Choroid plexus epithelial cell (primary cell): ENCODE data around the gene RERG.

Experiments used
- DNase-seq: peaks from one replicate; pipeline ENCODE4 v3.0.0-alpha.2; 2010; ENCODE audit warnings: low read depth
- H3K4me3 ChIP-seq: 2 replicates; pipeline ENCODE4 v1.5.1; 2011; ENCODE audit warnings: low read depth, mild to moderate bottlenecking, control low read depth, low read length, moderate library complexity
- TF ChIP-seq, protein P1 (sequence below): conservative IDR thresholded peaks from 2 replicates; pipeline ENCODE4 v1.5.1; 2011; ENCODE audit warnings: low read depth, mild to moderate bottlenecking, control low read depth, inconsistent platforms, low read length, moderate library complexity

RERG gene

DNA sequence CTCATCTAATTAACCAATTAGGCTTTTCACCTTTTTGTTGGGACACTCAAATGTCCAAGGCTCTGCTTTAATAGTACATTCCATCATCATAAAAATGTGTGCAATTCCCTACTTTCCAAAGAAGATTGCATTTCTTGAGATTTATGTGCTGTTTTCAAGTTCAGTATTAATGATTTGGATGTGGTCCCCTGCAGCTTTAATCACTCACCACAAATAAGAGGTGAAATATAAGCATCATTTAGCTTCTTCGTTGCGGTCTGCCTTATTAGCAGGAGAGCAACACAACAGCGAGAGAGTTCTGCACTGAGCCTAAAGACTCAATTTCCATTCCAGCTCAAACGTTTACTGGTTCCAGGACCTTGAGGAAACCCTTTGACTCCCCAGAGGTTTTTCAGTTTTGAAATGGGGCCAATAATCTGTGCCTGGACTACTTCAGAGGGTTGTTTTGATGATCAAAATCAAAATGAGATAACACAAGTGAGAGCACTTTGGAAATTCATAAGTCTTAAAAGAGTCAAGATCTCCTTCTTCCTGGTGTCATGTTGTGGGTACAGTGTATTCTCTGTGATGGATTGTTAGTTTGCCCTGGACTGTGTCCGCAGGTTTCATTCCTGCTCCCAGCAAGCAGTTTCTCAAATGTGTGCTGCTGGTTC, 53.1 kb downstream of the RERG start:
- H3K4me3 ChIP-seq: no peak overlapping the region
- TF ChIP-seq, protein P1, sequence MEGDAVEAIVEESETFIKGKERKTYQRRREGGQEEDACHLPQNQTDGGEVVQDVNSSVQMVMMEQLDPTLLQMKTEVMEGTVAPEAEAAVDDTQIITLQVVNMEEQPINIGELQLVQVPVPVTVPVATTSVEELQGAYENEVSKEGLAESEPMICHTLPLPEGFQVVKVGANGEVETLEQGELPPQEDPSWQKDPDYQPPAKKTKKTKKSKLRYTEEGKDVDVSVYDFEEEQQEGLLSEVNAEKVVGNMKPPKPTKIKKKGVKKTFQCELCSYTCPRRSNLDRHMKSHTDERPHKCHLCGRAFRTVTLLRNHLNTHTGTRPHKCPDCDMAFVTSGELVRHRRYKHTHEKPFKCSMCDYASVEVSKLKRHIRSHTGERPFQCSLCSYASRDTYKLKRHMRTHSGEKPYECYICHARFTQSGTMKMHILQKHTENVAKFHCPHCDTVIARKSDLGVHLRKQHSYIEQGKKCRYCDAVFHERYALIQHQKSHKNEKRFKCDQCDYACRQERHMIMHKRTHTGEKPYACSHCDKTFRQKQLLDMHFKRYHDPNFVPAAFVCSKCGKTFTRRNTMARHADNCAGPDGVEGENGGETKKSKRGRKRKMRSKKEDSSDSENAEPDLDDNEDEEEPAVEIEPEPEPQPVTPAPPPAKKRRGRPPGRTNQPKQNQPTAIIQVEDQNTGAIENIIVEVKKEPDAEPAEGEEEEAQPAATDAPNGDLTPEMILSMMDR: no peak

DNA sequence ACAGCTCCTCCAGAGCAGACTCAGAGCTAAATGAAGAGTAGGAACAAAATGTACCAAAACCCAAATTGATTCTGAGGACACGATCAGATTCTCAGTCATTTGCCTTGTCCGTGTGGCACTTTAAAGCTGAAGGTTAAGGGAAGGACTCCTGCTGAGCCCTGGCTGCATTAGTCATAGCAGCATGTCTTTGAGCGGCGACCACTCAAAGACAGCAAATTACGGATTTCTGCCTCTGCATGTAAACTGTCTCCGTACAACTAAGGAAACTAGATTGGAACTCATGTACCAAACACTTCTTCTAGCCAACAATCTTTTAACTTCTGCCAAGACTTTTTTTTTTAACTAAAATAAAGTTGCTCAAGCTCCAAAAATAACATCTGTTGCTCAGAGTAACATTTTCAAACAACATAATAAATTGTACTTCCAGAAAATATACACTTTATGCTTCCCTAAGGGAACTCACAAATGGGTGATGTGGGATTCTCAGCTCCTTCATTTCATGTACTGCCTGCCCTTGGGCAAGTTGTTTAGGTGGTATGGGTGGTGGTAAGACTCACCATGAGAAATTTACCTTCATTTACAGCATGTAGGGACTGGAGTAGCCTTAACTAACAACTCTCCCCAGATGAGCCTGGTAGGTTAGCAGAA, 56.1 kb downstream of the RERG start:
- peak; percentile 85 for DNase-seq
- TF ChIP-seq, protein P1: no peak
- H3K4me3 ChIP-seq: no peak overlapping the region

More for the DNA sequence above, 53.1 kb downstream of the RERG start:
- no peak for DNase-seq

DNA sequence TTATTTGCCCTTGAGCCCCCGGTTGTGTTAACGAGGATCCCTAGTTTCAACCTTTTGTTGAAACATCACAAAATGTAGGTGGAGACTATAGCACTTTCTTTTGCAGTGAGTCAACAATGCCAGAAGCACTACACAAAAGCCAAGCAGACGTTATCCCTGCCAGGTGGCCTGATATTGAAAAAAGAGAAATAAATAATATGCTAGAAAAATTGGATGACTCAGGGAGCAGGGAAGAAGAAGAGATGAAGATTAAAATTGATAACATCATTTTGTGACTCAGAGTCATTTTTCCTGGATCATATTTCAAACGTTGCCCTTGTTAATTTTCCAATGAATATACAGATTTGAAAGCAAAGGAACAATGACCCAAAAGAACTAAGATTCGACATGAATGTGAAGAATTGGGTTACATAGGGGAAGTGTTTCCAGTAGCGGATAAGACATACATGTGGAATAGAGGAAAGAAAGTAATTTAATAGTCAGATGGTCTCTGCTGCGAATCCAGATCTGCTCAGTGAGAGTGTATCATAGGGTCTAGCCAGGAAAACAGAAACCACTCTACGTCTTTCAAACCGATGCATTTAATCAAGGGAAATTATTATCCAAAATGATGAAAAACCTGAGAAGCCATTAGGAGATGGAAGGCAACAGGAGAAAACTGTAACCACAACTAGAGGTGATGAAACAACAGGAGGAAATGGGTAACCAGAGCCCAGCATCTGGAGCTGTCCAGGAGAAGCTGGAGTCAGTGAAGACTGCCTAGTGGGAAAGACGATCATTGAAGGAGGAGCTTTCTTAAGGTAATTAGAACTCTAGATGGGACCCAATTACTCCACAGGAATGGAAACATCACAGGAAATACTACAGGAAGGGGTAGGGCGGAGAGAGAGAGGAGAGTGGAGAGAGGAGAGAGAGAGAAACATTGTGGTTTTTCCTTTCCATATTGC, 57.9 kb downstream of the RERG start:
- TF ChIP-seq, protein P1: no peak
- DNase-seq: peak; percentile 65

DNA sequence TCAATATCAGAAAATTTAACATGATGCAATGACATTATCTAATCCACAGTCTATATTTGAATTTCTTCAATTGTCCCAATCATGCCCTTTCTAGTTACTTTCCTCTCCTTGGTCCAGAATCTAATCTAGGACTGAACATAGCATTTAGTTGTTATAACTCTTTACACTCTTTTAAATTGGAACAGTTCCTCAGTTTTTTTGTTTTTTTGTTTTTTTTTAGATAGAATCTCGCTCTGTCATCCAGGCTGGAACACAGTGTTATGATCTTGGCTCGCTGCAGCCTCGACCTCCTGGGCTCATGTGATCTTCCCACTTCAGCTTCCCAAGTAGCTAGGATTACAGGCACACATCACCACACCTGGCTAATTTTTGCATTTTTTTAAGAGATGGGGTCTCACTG, 63.1 kb downstream of the RERG start:
- no peak for DNase-seq
- TF ChIP-seq, protein P1: no peak

More for the DNA sequence above, 57.9 kb downstream of the RERG start:
- no peak overlapping the region for H3K4me3 ChIP-seq

DNA sequence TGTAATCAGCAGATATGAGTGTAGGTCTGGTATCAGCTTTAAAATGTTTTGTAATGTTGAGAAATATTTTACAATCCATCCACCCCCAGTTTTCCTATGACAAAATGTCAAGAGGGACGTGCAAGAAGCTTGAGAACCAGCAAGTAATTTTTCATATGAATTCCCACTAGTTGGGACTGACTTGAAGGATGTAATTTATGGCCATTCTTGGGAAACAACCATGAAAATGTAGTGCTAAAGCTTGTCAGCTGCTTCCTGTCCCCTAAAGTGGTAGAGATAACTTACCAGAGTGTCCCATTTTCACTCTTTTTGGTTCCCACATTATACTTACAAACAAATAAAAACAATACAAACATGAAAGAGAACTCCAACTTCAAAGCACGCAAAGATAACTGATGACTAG, 63.9 kb downstream of the RERG start:
- no peak for DNase-seq
- TF ChIP-seq, protein P1: no peak
- no peak overlapping the region for H3K4me3 ChIP-seq

More for the DNA sequence above, 63.1 kb downstream of the RERG start:
- H3K4me3 ChIP-seq: no peak overlapping the region

DNA sequence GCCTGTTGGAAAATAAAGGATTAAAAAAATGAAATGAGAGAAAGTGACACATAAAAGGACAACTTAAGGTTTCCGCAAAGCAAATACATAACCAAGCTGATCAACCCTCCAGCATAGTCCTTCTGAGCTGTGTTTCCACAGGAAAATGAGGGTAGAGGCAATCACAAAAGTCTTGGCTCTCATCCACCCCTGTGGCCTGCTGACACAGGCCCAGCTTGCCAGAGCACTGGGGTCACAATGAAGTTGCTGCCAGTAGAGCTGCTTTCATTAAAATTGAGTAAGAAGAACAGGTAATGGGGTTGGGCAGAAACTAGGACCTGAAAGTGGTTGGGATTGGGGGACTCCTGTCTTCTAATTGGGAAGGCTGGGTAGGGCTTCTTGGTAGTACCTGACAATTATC, 65.9 kb downstream of the RERG start:
- TF ChIP-seq, protein P1: no peak
- DNase-seq: no peak
- H3K4me3 ChIP-seq: no peak overlapping the region
